ENCODE measurements around the gene XPO5. TPM values are rescaled to one million over a fixed set of nuclear protein-coding genes. Genes with fewer than 3 reads are reported as not detected.

XPO5 gene
- total RNA-seq, 2 donors from 2014 or later: 70.8 to 74.3 TPM

DNA sequence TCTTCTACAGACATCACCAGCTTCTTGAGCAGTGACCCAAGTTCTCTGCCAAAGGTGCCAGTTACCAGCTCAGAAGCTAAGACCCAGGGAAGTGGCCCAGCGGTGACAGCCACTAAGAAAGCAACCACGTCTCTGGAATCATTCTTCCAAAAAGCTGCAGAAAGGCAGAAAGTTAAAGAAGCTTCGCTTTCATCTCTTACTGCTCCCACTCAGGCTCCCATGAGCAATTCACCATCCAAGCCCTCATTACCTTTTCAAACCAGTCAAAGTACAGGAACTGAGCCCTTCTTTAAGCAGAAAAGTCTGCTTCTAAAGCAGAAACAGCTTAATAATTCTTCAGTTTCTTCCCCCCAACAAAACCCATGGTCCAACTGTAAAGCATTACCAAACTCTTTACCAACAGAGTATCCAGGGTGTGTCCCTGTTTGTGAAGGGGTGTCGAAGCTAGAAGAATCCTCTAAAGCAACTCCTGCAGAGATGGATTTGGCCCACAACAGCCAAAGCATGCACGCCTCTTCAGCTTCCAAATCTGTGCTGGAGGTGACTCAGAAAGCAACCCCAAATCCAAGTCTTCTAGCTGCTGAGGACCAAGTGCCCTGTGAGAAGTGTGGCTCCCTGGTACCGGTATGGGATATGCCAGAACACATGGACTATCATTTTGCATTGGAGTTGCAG lies 38.0 kb upstream of the XPO5 start:
- H3K27ac ChIP-seq (ENCODE audit: low read depth, low read length): no peak overlapping the region
- no peak overlapping the region for H3K27ac Mint-ChIP-seq
- H3K9me3 Mint-ChIP-seq: no peaks in the 10 kb centered on the region
- H3K36me3 ChIP-seq (ENCODE audit: control insufficient read depth, insufficient read depth, low read length): peaks cover 68% of the 10 kb centered on the region
- H3K4me3 Mint-ChIP-seq: no peak overlapping the region
- no peaks in the 10 kb centered on the region for H3K4me1 ChIP-seq (ENCODE audit: control insufficient read depth, insufficient read depth, low read length)
- peaks cover 17% of the 10 kb centered on the region for H3K36me3 Mint-ChIP-seq (ENCODE audit: low read depth)
- TF ChIP-seq CTCF (conservative IDR thresholded peaks at IDR 0.05): no peak
- H3K9me3 ChIP-seq (ENCODE audit: control insufficient read depth, low read length): no peaks in the 10 kb centered on the region
- peaks cover 3% of the 10 kb centered on the region for H3K4me1 Mint-ChIP-seq
- H3K4me3 ChIP-seq (ENCODE audit: low read length): no peak overlapping the region
- no peak for DNase-seq
- no peaks in the 10 kb centered on the region for H3K27me3 Mint-ChIP-seq (ENCODE audit: insufficient read depth)
- WGBS, 2 experiments (ENCODE audit: insufficient coverage in 1 of 2, insufficient read length in 1 of 2): 93 to 98% methylated on average over 5 to 6 of the region's 6 CpGs
- no peak overlapping the region for H3K9ac ChIP-seq (ENCODE audit: extremely low read depth, low read length, poor library complexity, severe bottlenecking)
- no peaks in the 10 kb centered on the region for H3K27me3 ChIP-seq (ENCODE audit: control insufficient read depth, insufficient read depth, low read length, poor library complexity, severe bottlenecking)

- Histone ChIP-seq H3K36me3 (ENCODE audit: control insufficient read depth, insufficient read depth, low read length) (peaks cover 67% of the 10 kb centered on the region), H3K9ac (ENCODE audit: extremely low read depth, low read length, poor library complexity, severe bottlenecking) (no peak overlapping the region), H3K4me3 (ENCODE audit: low read length) (no peak overlapping the region), H3K4me1 (ENCODE audit: control insufficient read depth, insufficient read depth, low read length) (no peaks in the 10 kb centered on the region), H3K27me3 (ENCODE audit: control insufficient read depth, insufficient read depth, low read length, poor library complexity, severe bottlenecking) (no peaks in the 10 kb centered on the region), H3K9me3 (ENCODE audit: control insufficient read depth, low read length) (no peaks in the 10 kb centered on the region), H3K27ac (ENCODE audit: low read depth, low read length) (no peak overlapping the region)
- Mint-ChIP-seq H3K36me3 (ENCODE audit: low read depth) (peaks cover 20% of the 10 kb centered on the region), H3K4me3 (no peak overlapping the region), H3K4me1 (peaks cover 3% of the 10 kb centered on the region), H3K27me3 (ENCODE audit: insufficient read depth) (no peaks in the 10 kb centered on the region), H3K9me3 (no peaks in the 10 kb centered on the region), H3K27ac (no peak overlapping the region)
- no peak for DNase-seq
- TF ChIP-seq CTCF (conservative IDR thresholded peaks at IDR 0.05): no peak
- WGBS, 2 experiments (ENCODE audit: insufficient coverage in 1 of 2, insufficient read length in 1 of 2): 92 to 96% methylated on average over 5 of the region's 5 CpGs
Measured at GRCh38 chr6:43610431-43610830, 34.6 kb upstream of the XPO5 start.

DNA sequence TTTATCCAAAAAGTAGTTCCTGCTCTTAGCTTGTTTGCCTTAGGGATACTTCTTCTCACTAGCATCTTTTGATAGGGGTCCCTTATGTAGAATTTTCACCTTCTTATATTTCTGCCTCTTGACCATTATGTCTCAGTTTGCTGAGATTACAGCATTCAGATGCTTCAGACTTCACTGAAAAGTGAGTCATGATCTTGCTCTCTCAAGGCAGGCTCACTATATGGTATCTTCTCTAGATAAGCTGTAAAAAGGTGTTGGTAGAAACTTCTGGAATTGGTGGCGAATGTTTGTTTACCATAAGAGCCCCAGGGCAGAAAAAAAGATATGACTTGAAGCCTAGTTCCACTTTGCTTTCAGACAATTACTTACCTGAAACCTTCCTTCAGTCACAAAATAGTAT lies 33.6 kb upstream of the XPO5 start:
- Mint-ChIP-seq H3K9me3 (no peaks in the 10 kb centered on the region), H3K36me3 (ENCODE audit: low read depth) (peaks cover 19% of the 10 kb centered on the region), H3K4me1 (peaks cover 3% of the 10 kb centered on the region), H3K27ac (no peak overlapping the region), H3K27me3 (ENCODE audit: insufficient read depth) (no peaks in the 10 kb centered on the region), H3K4me3 (no peak overlapping the region)
- H3K36me3 ChIP-seq (ENCODE audit: control insufficient read depth, insufficient read depth, low read length): peaks cover 67% of the 10 kb centered on the region
- no peaks in the 10 kb centered on the region for H3K4me1 ChIP-seq (ENCODE audit: control insufficient read depth, insufficient read depth, low read length)
- TF ChIP-seq CTCF (conservative IDR thresholded peaks at IDR 0.05): no peak
- H3K4me3 ChIP-seq (ENCODE audit: low read length): no peak overlapping the region
- H3K27ac ChIP-seq (ENCODE audit: low read depth, low read length): no peak overlapping the region
- no peak overlapping the region for H3K9ac ChIP-seq (ENCODE audit: extremely low read depth, low read length, poor library complexity, severe bottlenecking)
- 83% methylated on average over 1 of the region's 1 CpG; no CpG with 5 or more reads in 1 of the 2 experiments for WGBS, 2 experiments (ENCODE audit: insufficient coverage in 1 of 2, insufficient read length in 1 of 2)
- no peak for DNase-seq
- H3K9me3 ChIP-seq (ENCODE audit: control insufficient read depth, low read length): no peaks in the 10 kb centered on the region
- no peaks in the 10 kb centered on the region for H3K27me3 ChIP-seq (ENCODE audit: control insufficient read depth, insufficient read depth, low read length, poor library complexity, severe bottlenecking)
